Measurements from ENCODE around the gene GAGE12H. TPM values are rescaled to one million over a fixed set of nuclear protein-coding genes. Genes with fewer than 3 reads are reported as not detected.
"Not testable (repeated sequence)": the region's sequence is repeated elsewhere in the genome, so short reads cannot be mapped to it uniquely, and the experiment has no call there.

The GAGE12H gene
- total RNA-seq, 1 experiment from 2014 or later: not detected

DNA sequence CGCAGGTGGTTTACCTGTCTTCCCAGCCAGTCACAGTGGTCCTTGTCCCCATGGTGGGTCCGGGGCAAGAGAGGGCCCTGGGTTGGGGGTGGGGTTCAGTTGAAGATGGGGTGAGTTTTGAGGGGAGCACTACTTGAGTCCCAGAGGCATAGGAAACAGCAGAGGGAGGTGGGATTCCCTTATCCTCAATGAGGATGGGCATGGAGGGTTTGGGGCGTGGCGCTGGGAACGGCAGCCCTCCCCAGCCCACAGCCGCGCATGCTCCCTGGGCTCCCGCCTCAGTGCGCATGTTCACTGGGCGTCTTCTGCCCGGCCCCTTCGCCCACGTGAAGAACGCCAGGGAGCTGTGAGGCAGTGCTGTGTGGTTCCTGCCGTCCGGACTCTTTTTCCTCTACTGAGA lies 9.4 kb downstream of the GAGE12H start, which contains the start of gene GAGE2A:
Gene GAGE2A (plus strand): TSS at position 301 of the 400 bp plus-strand sequence. CDS start 1,155 bp downstream, outside the sequence.
- BruUV-seq (replicated peaks); DNase-seq (ENCODE audit: low spot score); CTCF ChIA-PET; H3K36me3 ChIP-seq (ENCODE audit: insufficient read depth, low read length, poor library complexity, severe bottlenecking); H3K4me1 ChIP-seq (ENCODE audit: insufficient read depth, low read length, poor library complexity, severe bottlenecking); H3K9me3 ChIP-seq (ENCODE audit: low read depth, low read length, poor library complexity, severe bottlenecking); POLR2A ChIA-PET (ENCODE audit: low non-redundant PET); H3K27ac ChIP-seq (ENCODE audit: low read depth, low read length, poor library complexity, severe bottlenecking); intact Hi-C loops (cut with micrococcal nuclease; ENCODE audit: unreplicated experiment); H3K27me3 ChIP-seq (replicated peaks; ENCODE audit: insufficient read depth, low read depth, low read length, poor library complexity); H3K4me3 ChIP-seq (ENCODE audit: low read depth, low read length, poor library complexity, severe bottlenecking): not testable (repeated sequence)

DNA sequence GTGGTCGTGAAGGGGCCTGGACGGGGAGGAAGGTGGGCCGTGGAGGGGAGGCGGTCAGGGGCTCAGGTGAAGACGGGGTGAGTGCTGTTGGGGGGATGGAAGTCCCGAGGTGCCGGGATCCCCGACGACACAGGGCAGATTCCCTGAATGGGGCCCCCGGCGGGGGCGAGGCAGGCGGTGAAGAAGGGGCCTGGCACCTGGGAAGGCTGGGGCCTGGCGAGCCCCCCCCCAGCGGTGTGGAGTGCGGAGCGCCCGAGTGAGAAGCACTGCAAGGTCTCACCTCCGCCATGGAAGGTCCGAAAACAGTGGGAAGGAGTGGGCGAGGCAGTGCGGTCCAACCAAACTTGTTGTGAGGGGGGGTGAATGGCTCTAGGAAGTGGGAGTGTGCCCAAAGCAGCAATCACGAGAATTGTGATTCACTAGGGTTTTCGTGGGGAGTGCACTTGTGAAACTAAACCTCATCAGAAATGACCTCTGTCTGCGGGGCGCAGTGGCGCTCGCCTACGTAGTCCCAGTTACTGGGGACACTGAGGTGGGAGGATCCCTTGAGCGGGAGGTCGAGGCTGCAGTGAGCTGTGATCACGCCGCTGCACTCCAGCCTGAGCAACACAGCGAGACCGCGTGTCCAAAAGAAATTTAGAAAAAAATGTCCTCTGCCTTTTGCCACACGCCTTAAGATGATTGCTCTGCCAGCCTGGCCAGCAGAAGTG lies 10.2 kb downstream of the GAGE12H start:
- H3K27me3 ChIP-seq (replicated peaks; ENCODE audit: insufficient read depth, low read depth, low read length, poor library complexity); BruUV-seq (replicated peaks); DNase-seq (ENCODE audit: low spot score); H3K4me1 ChIP-seq (ENCODE audit: insufficient read depth, low read length, poor library complexity, severe bottlenecking); intact Hi-C loops (cut with micrococcal nuclease; ENCODE audit: unreplicated experiment); POLR2A ChIA-PET (ENCODE audit: low non-redundant PET); H3K9me3 ChIP-seq (ENCODE audit: low read depth, low read length, poor library complexity, severe bottlenecking); CTCF ChIA-PET; H3K27ac ChIP-seq (ENCODE audit: low read depth, low read length, poor library complexity, severe bottlenecking); H3K4me3 ChIP-seq (ENCODE audit: low read depth, low read length, poor library complexity, severe bottlenecking); H3K36me3 ChIP-seq (ENCODE audit: insufficient read depth, low read length, poor library complexity, severe bottlenecking): not testable (repeated sequence)

DNA sequence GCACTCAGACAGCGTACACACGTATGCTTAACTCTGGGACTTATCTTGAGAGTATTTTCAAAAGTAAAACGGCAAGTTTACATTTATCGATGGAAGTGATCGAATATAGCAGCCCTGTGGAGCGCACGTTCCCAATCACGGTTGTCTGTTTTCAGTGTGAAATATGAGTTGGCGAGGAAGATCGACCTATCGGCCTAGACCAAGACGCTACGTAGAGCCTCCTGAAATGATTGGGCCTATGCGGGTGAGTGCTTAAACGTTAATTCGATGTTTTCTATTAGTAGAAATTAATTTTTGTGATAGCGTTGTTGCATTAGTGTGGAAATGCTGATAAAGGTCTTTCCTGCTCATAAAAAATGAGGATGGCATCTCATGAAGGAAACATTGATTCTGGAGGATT lies 10.7 kb downstream of the GAGE12H start:
- H3K4me1 ChIP-seq (ENCODE audit: insufficient read depth, low read length, poor library complexity, severe bottlenecking); POLR2A ChIA-PET (ENCODE audit: low non-redundant PET); H3K27me3 ChIP-seq (replicated peaks; ENCODE audit: insufficient read depth, low read depth, low read length, poor library complexity); DNase-seq (ENCODE audit: low spot score); H3K4me3 ChIP-seq (ENCODE audit: low read depth, low read length, poor library complexity, severe bottlenecking); CTCF ChIA-PET; BruUV-seq (replicated peaks); intact Hi-C loops (cut with micrococcal nuclease; ENCODE audit: unreplicated experiment); H3K36me3 ChIP-seq (ENCODE audit: insufficient read depth, low read length, poor library complexity, severe bottlenecking); H3K9me3 ChIP-seq (ENCODE audit: low read depth, low read length, poor library complexity, severe bottlenecking); H3K27ac ChIP-seq (ENCODE audit: low read depth, low read length, poor library complexity, severe bottlenecking): not testable (repeated sequence)

DNA sequence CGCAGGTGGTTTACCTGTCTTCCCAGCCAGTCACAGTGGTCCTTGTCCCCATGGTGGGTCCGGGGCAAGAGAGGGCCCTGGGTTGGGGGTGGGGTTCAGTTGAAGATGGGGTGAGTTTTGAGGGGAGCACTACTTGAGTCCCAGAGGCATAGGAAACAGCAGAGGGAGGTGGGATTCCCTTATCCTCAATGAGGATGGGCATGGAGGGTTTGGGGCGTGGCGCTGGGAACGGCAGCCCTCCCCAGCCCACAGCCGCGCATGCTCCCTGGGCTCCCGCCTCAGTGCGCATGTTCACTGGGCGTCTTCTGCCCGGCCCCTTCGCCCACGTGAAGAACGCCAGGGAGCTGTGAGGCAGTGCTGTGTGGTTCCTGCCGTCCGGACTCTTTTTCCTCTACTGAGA lies 19.0 kb downstream of the GAGE12H start, which contains the start of gene GAGE1:
Gene GAGE1 (plus strand): TSS at position 301 of the 400 bp plus-strand sequence. CDS start 1,155 bp downstream, outside the sequence.
- H3K36me3 ChIP-seq (ENCODE audit: insufficient read depth, low read length, poor library complexity, severe bottlenecking); H3K9me3 ChIP-seq (ENCODE audit: low read depth, low read length, poor library complexity, severe bottlenecking); BruUV-seq (replicated peaks); H3K4me1 ChIP-seq (ENCODE audit: insufficient read depth, low read length, poor library complexity, severe bottlenecking); CTCF ChIA-PET; H3K27me3 ChIP-seq (replicated peaks; ENCODE audit: insufficient read depth, low read depth, low read length, poor library complexity); H3K27ac ChIP-seq (ENCODE audit: low read depth, low read length, poor library complexity, severe bottlenecking); POLR2A ChIA-PET (ENCODE audit: low non-redundant PET); H3K4me3 ChIP-seq (ENCODE audit: low read depth, low read length, poor library complexity, severe bottlenecking); DNase-seq (ENCODE audit: low spot score); intact Hi-C loops (cut with micrococcal nuclease; ENCODE audit: unreplicated experiment): not testable (repeated sequence)

- H3K27ac ChIP-seq (ENCODE audit: low read depth, low read length, poor library complexity, severe bottlenecking): no peak overlapping the region
- no TSS peak for BruUV-seq (replicated peaks)
- DNase-seq (ENCODE audit: low spot score): peak; percentile 53
- H3K4me3 ChIP-seq (ENCODE audit: low read depth, low read length, poor library complexity, severe bottlenecking): no peak overlapping the region
- no peak for TF ChIP-seq EZH2 (IDR thresholded peaks at IDR 0.05; ENCODE audit: borderline replicate concordance, low read depth, low read length, poor library complexity, severe bottlenecking)
- TF ChIP-seq, protein P1, sequence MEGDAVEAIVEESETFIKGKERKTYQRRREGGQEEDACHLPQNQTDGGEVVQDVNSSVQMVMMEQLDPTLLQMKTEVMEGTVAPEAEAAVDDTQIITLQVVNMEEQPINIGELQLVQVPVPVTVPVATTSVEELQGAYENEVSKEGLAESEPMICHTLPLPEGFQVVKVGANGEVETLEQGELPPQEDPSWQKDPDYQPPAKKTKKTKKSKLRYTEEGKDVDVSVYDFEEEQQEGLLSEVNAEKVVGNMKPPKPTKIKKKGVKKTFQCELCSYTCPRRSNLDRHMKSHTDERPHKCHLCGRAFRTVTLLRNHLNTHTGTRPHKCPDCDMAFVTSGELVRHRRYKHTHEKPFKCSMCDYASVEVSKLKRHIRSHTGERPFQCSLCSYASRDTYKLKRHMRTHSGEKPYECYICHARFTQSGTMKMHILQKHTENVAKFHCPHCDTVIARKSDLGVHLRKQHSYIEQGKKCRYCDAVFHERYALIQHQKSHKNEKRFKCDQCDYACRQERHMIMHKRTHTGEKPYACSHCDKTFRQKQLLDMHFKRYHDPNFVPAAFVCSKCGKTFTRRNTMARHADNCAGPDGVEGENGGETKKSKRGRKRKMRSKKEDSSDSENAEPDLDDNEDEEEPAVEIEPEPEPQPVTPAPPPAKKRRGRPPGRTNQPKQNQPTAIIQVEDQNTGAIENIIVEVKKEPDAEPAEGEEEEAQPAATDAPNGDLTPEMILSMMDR (conservative IDR thresholded peaks at IDR 0.05; ENCODE audit: low read depth, low read length): no peak
- POLR2A ChIA-PET (ENCODE audit: low non-redundant PET): no interaction called here
- H3K27me3 ChIP-seq (replicated peaks; ENCODE audit: insufficient read depth, low read depth, low read length, poor library complexity): no peaks in the 10 kb centered on the region
- H3K9me3 ChIP-seq (ENCODE audit: low read depth, low read length, poor library complexity, severe bottlenecking): no peaks in the 10 kb centered on the region
- H3K36me3 ChIP-seq (ENCODE audit: insufficient read depth, low read length, poor library complexity, severe bottlenecking): no peaks in the 10 kb centered on the region
- CTCF ChIA-PET: no interaction called here
- H3K4me1 ChIP-seq (ENCODE audit: insufficient read depth, low read length, poor library complexity, severe bottlenecking): no peaks in the 10 kb centered on the region
- intact Hi-C loops (cut with micrococcal nuclease; ENCODE audit: unreplicated experiment): no loop called here
These were observed 31.1 kb downstream of the GAGE12H start for GRCh38 chrX:49610718-49611310.
